HG02885 (cell line): ENCODE results near the gene CEACAM18.
"Not testable (repeated sequence)": the region's sequence is repeated elsewhere in the genome, so short reads cannot be mapped to it uniquely, and the experiment has no call there.

Experiments
- ATAC-seq: cut with Tn5 transposase; IDR thresholded peaks from one replicate; pipeline ENCODE4 v1.9.1; 2021; ENCODE audit warnings: mild to moderate bottlenecking; ENCODE audit not compliant: unreplicated experiment, poor library complexity

The CEACAM18 gene

DNA sequence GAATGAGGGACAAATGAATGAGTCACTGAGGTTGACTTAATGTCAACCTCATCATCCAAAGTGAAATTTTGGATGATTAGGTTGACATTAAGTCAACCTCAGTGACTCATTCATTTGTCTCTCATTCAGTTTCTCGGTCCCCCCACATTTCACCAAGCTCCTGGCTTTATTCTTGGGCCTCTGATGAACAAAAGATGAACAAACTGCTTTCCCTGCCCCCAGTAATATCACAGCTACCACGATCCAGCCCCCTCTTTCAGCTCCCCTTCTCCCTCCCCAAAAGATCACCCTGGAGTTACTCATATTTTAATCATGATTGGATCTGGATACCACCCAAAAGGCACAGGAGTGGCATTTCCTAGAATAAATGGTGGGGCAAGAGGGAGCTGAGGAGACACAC lies 10.8 kb downstream of the CEACAM18 start:
- ATAC-seq: no peak

DNA sequence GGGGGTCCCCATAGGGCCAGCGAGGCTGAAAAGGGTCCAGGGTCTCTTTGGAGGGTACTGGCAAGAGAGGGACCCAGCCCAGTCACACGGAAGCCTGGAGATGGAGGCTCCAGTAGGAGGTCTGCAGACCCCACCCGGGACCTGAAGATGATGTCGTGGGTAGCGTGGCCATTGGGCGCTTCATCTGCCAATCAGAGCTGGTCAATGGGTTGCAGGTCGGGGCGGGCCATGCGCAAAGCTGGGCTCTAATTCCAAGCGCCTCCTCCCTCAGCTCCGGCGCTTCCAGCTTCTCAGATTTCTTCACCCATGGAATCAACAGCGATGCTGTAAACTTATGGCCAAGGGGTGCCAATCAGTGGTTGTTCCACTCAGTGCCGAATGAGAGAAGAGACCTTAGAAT lies 12.3 kb downstream of the CEACAM18 start:
- ATAC-seq: no peak

- ATAC-seq: no peak
These were observed 13.2 kb downstream of the CEACAM18 start for GRCh38 chr19:51491586-51491985.

- ATAC-seq: no peak
These were observed 15.4 kb downstream of the CEACAM18 start for GRCh38 chr19:51493776-51494175.

DNA sequence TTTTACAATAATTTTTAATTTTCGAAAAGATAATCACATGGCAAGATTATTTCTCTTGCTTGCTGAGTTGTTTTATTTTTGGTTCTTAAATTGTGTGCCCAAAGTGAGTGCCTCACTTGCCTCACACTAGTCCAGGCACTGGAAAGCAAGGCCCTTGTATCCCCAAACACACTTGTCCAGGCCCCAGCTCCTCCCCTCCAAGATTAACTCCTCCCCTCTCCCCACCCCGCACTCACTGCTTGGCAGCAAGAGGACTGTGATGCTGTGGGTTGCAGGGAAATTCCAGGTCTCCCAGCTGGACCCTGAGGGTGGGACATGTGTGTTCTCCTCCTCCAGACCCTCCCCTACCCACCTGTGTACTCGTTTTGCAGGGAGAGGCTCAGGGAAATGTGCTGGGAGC lies 19.3 kb downstream of the CEACAM18 start:
- ATAC-seq: no peak

DNA sequence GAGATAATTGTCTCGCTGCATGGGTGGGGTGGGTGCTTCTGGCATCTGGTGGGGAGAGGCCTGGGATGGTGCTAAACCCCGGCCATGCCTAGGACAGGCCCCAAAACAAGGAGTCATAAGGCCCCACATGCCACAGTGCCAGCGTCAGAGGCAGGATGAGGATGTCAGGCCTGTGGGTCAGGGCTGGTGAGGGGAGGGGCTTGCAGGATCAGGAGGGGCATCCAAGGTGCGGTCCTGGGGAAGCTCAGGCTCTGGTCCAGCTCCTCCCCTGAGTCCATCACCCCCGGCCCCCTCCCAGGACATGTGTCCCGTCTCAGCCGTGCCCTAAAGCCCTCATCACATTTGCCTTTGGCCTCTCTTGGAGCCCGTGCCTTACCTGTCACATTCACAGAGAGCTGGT lies 22.6 kb downstream of the CEACAM18 start:
- not testable (repeated sequence) for ATAC-seq

GRCh38 chr19:51501594-51502263 lies 23.4 kb downstream of the CEACAM18 start, which contains the start of gene SIGLEC12:
Gene SIGLEC12, minus strand, starts transcription at chr19:51501800. Its CDS starts 67 bp downstream, at chr19:51501733.
- no peak for ATAC-seq

DNA sequence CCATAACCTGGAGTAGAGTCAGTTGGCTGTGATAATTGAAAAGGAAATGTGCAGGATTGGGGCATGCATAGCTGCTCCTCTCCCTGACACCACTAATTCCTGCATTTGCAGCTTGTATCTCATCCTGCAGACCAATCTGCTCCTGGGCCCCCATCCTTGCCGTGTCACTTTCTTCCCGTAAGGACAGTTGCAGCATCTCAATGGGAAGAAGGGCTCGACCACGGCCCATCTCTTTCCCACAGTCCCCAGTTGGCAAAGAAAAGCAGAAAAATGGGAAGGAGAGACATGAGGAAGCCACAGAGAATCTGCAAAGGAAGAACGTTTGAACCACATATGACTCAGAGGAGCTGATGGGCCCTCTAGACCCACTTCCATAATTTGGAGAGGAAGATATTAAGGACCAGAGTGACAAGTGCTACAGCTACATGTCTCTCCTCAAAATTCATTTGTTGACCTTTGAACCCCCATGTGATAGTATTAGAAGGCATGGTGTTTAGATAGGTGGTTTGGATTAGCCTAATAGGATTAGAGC lies 25.0 kb downstream of the CEACAM18 start:
- ATAC-seq: no peak

- ATAC-seq: no peak
These were observed 25.6 kb downstream of the CEACAM18 start for GRCh38 chr19:51503896-51504295.

- ATAC-seq: no peak
These were observed 27.6 kb downstream of the CEACAM18 start for GRCh38 chr19:51505904-51506303.

GRCh38 chr19:51507192-51507591 lies 28.9 kb downstream of the CEACAM18 start:
- ATAC-seq: no peak

DNA sequence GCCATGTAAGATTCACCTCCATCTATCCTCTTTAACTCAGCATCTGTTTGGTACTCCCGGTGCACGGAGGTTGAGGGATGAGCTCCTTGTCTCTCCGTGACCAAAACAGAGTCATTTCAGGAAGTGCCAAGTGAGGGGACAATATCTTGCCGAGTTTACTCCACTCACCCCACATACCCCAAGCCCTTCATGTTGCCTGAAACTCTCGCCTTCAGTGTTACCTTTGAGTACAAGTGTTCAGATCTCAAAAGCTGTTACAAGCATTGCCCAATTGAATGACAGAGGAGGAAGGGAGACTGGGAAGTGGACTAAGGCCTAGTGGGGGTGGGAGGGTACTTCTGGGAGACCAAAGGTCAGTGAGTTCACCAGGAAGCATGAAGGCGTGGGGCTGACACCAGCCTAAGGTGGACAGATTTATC lies 29.3 kb downstream of the CEACAM18 start:
- ATAC-seq: no peak

DNA sequence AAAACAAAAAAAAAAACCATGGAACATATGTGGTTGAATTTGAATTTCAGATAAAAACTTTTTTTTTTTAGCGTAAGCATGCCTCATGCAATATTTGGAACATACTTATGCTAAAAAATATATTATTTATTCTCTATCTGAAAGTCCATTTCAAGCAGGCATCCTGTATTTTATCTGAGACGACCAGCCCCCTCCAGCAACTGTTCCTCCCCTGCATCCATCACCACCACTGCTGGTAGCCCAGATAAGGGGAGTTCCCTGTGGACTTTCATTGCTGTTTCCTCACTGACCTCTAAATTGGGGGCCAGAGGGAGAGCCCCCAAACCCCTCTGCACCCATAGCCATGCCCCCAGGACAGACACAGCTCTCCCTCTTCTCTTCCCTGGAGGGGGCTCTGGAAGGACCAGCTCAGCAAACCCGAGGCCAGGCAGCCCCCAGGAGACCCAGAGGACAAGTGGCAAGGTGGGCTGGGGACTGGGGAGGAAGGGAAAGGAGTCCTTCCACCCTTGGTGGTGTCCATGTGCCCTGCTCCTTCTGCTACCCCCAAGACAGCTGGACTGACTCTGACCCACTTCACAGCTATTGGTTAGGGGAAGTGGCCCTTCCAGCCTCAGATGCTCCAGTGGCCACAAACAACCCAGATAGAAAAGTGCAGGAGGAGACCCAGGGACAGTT lies 29.9 kb downstream of the CEACAM18 start:
- no peak for ATAC-seq

GRCh38 chr19:51509823-51510660 lies 31.7 kb downstream of the CEACAM18 start:
- ATAC-seq: no peak

GRCh38 chr19:51511353-51511752 lies 33.0 kb downstream of the CEACAM18 start:
- no peak for ATAC-seq

- no peak for ATAC-seq
These were observed 35.6 kb downstream of the CEACAM18 start for GRCh38 chr19:51513968-51514367.

GRCh38 chr19:51514866-51515481 lies 36.6 kb downstream of the CEACAM18 start:
- ATAC-seq: no peak

DNA sequence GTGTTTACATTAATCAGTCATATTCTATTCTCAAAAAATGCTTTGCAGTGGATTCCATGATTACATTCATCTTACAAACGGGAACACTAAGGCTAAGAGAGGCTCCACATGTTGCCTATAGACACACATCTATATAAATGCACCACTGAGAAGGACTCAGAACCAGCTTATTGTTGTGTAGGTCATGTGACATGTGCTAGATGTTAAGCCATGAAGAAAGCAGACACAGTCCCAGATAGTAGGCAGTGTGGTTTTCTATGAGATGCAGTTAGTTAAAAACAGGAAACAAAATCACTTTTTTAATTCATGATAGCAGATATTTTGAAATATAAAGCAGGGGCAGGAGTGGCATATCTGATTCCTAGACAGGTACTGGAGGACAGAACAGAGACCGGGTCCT lies 42.4 kb downstream of the CEACAM18 start:
- no peak for ATAC-seq

DNA sequence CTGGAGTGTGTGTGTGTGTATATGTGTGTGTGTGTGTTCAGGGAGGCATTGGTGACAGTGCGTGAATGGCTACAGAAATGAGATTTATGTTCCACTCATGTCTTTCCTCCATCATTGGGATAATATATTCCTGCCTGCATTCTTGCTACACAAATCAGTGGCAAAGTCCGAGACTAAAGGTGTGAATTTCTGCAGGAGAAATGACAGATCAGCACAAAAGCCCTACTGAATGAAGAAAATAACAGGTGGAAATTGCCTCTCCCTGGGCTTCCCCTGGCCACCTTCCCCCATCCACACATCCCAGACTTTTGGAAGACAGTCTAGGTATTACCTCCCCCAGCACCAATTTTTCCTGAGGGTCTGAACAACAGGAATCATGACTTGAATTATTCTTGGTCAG lies 43.0 kb downstream of the CEACAM18 start:
- ATAC-seq: no peak

DNA sequence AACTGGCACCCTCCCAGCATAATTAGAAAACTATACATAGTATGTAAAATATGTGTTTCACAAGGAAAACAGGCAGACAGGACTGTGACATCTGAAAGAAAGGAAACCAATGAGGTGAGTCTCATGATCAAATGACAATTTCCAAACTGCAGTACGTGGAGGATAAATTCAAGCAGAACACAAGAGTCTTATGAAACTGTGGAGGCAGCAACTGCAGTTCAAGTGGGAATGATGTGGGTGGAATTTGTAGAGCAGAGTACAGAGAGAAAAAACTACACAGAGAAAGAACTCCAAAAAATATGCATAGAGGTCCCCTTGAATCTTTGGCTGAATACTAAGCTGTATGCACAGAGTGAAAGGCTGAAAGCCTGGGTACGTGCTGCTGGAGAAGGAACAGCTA lies 43.4 kb downstream of the CEACAM18 start:
- ATAC-seq: no peak
